Embryonic facial prominence (tissue), 1 donor: Measurements from ENCODE around the gene SRGAP2C.
"Not testable (repeated sequence)": the region's sequence is repeated elsewhere in the genome, so short reads cannot be mapped to it uniquely, and the experiment has no call there.

ENCODE experiments used
- DNase-seq: peaks from one replicate; pipeline ENCODE4 v3.0.0-alpha.2; 2016; ENCODE audit errors: extremely low spot score

The SRGAP2C gene

GRCh38 chr1:121278777-121279547 is 94.2 kb downstream of the SRGAP2C start:
- not testable (repeated sequence) for DNase-seq

- DNase-seq, result not testable (repeated sequence)
Observed at GRCh38 chr1:121279548-121279898, 94.7 kb downstream of the SRGAP2C start.

- not testable (repeated sequence) for DNase-seq
Observed at GRCh38 chr1:121280699-121281317, 96.0 kb downstream of the SRGAP2C start.

GRCh38 chr1:121281480-121281879 is 96.7 kb downstream of the SRGAP2C start:
- not testable (repeated sequence) for DNase-seq

- DNase-seq, result not testable (repeated sequence)
Observed at GRCh38 chr1:121283587-121284180, 98.9 kb downstream of the SRGAP2C start.

GRCh38 chr1:121292590-121292989 is 107.8 kb downstream of the SRGAP2C start:
- not testable (repeated sequence) for DNase-seq

- not testable (repeated sequence) for DNase-seq
Observed at GRCh38 chr1:121293263-121294204, 108.8 kb downstream of the SRGAP2C start.

GRCh38 chr1:121294205-121294570 is 109.4 kb downstream of the SRGAP2C start:
- not testable (repeated sequence) for DNase-seq

GRCh38 chr1:121296563-121296962 is 111.8 kb downstream of the SRGAP2C start:
- DNase-seq, result not testable (repeated sequence)

- DNase-seq, result not testable (repeated sequence)
Observed at GRCh38 chr1:121298529-121298928, 113.8 kb downstream of the SRGAP2C start.

GRCh38 chr1:121299514-121300149 is 114.9 kb downstream of the SRGAP2C start:
- DNase-seq, result not testable (repeated sequence)

- DNase-seq, result not testable (repeated sequence)
Observed at GRCh38 chr1:121301876-121302275, 117.1 kb downstream of the SRGAP2C start.

GRCh38 chr1:121307759-121308158 is 123.0 kb downstream of the SRGAP2C start:
- not testable (repeated sequence) for DNase-seq

- DNase-seq, result not testable (repeated sequence)
Observed at GRCh38 chr1:121315509-121315908, 130.7 kb downstream of the SRGAP2C start.

GRCh38 chr1:121316081-121316480 is 131.3 kb downstream of the SRGAP2C start:
- DNase-seq, result not testable (repeated sequence)

GRCh38 chr1:121317491-121318468 is 133.0 kb downstream of the SRGAP2C start:
- not testable (repeated sequence) for DNase-seq

- not testable (repeated sequence) for DNase-seq
Observed at GRCh38 chr1:121318687-121319086, 133.9 kb downstream of the SRGAP2C start.

GRCh38 chr1:121321660-121322059 is 136.9 kb downstream of the SRGAP2C start:
- DNase-seq, result not testable (repeated sequence)

- not testable (repeated sequence) for DNase-seq
Observed at GRCh38 chr1:121324726-121325125, 140.0 kb downstream of the SRGAP2C start.

GRCh38 chr1:121332141-121332540 is 147.4 kb downstream of the SRGAP2C start:
- not testable (repeated sequence) for DNase-seq
